ENCODE data around the gene PLEKHA4. TPM values are rescaled to one million over a fixed set of nuclear protein-coding genes. Genes with fewer than 3 reads are reported as not detected.
A peak's percentile ranks its signal among the peaks of the same experiment; 100 is the strongest.
"Not testable (repeated sequence)": the region's sequence is repeated elsewhere in the genome, so short reads cannot be mapped to it uniquely, and the experiment has no call there.

The PLEKHA4 gene
- polyA plus RNA-seq, 3 donors: 0.69 to 1.5 (median 1.1) TPM

DNA sequence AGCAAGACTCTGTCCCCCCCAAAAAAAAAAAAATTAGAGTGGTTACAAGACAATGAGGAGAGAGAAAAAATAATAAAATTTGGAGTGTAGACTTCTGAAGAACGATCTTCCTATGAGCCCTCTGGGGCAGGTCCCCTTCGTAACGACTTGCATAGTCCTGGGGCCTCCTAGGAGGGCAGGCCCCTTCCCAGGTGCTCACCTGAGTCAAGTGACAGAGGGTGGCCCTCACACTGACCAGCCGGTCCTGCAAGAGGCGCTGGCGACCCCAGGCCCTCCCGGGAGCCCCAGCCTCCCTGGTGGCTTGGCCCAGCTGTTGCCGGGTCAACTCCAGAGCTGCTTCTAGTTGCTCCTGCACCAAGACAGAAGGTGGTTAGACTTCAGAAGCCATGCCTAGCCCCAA, 14.9 kb downstream of the PLEKHA4 start:
- Histone ChIP-seq H3K27me3 (ENCODE audit: control insufficient read depth in 2 of 2, insufficient read depth in 2 of 2, low read length in 2 of 2) (no peaks in the 10 kb centered on the region), H3K4me3 (replicated peaks in 1 of 3; ENCODE audit: low read depth in 2 of 3, low read length in 3 of 3) (no peak overlapping the region), H2AFZ (ENCODE audit: insufficient read depth, low read depth, low read length, poor library complexity, severe bottlenecking) (peak overlapping the region; percentile 29), H3K79me2 (ENCODE audit: insufficient read depth, low read length) (no peaks in the 10 kb centered on the region), H3K27ac (ENCODE audit: low read depth in 1 of 2, low read length in 2 of 2) (no peak overlapping the region), H3K9me3 (replicated peaks in 1 of 2; ENCODE audit: control insufficient read depth in 1 of 2, insufficient read depth in 1 of 2, low read length in 2 of 2) (no peaks in the 10 kb centered on the region), H3K9ac (ENCODE audit: insufficient read depth, low read length, poor library complexity, severe bottlenecking) (no peak overlapping the region), H3K4me1 (ENCODE audit: control insufficient read depth in 1 of 2, insufficient read depth in 2 of 2, low read length in 2 of 2) (peaks cover 0 to under 1% of the 10 kb centered on the region in 2 donors), H3K4me2 (replicated peaks; ENCODE audit: extremely low read depth, low read length, poor library complexity, severe bottlenecking) (no peak overlapping the region), H3K36me3 (replicated peaks in 1 of 2; ENCODE audit: control insufficient read depth in 1 of 2, insufficient read depth in 2 of 2, low read length in 2 of 2) (no peaks in the 10 kb centered on the region), H4K20me1 (ENCODE audit: insufficient read depth, low read length) (no peaks in the 10 kb centered on the region)
- 97% methylated on average over 8 of the region's 8 CpGs for WGBS (ENCODE audit: insufficient coverage)
- intact Hi-C loops (cut with micrococcal nuclease): no loop called here
- no peaks in the 10 kb centered on the region for H3K4me1 Mint-ChIP-seq
- TF ChIP-seq, protein P1, sequence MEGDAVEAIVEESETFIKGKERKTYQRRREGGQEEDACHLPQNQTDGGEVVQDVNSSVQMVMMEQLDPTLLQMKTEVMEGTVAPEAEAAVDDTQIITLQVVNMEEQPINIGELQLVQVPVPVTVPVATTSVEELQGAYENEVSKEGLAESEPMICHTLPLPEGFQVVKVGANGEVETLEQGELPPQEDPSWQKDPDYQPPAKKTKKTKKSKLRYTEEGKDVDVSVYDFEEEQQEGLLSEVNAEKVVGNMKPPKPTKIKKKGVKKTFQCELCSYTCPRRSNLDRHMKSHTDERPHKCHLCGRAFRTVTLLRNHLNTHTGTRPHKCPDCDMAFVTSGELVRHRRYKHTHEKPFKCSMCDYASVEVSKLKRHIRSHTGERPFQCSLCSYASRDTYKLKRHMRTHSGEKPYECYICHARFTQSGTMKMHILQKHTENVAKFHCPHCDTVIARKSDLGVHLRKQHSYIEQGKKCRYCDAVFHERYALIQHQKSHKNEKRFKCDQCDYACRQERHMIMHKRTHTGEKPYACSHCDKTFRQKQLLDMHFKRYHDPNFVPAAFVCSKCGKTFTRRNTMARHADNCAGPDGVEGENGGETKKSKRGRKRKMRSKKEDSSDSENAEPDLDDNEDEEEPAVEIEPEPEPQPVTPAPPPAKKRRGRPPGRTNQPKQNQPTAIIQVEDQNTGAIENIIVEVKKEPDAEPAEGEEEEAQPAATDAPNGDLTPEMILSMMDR (IDR thresholded peaks at IDR 0.05): no peak
- DNase-seq: no peak
- H3K9me3 Mint-ChIP-seq: peaks cover 0 to 3% (median 0%) of the 10 kb centered on the region in 7 donors
- no peaks in the 10 kb centered on the region for H3K36me3 Mint-ChIP-seq
- no peak overlapping the region for H3K4me3 Mint-ChIP-seq
- no peaks in the 10 kb centered on the region for H3K27me3 Mint-ChIP-seq (ENCODE audit: low read depth in 3 of 3)
- no peak overlapping the region for H3K27ac Mint-ChIP-seq

DNA sequence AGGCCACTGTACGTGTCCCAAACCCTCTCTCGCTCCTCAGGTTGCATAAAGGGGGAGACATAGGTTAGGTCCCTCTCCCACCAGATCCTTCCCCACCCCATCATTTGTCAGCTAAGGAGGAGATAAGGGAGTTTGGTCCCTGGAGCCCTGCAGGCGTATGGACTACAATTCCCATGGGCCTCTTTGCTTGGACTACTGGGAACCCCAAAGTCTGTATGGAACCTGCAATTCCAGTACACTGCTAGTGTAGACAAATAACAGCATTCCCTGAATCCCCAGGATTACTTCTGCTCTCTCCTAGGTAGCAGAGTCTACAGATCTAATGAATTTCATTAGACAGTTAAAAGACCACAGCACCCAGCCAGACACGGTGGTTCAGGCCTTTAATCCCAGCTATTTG, 16.1 kb downstream of the PLEKHA4 start:
- DNase-seq: no peak
- Histone ChIP-seq H3K9me3 (replicated peaks in 1 of 2; ENCODE audit: control insufficient read depth in 1 of 2, insufficient read depth in 1 of 2, low read length in 2 of 2) (no peaks in the 10 kb centered on the region), H3K79me2 (ENCODE audit: insufficient read depth, low read length) (no peaks in the 10 kb centered on the region), H2AFZ (ENCODE audit: insufficient read depth, low read depth, low read length, poor library complexity, severe bottlenecking) (no peak overlapping the region), H3K4me1 (ENCODE audit: control insufficient read depth in 1 of 2, insufficient read depth in 2 of 2, low read length in 2 of 2) (no peaks in the 10 kb centered on the region), H3K27me3 (ENCODE audit: control insufficient read depth in 2 of 2, insufficient read depth in 2 of 2, low read length in 2 of 2) (no peaks in the 10 kb centered on the region), H3K4me2 (replicated peaks; ENCODE audit: extremely low read depth, low read length, poor library complexity, severe bottlenecking) (no peak overlapping the region), H3K36me3 (replicated peaks in 1 of 2; ENCODE audit: control insufficient read depth in 1 of 2, insufficient read depth in 2 of 2, low read length in 2 of 2) (no peaks in the 10 kb centered on the region), H3K4me3 (replicated peaks in 1 of 3; ENCODE audit: low read depth in 2 of 3, low read length in 3 of 3) (no peak overlapping the region), H4K20me1 (ENCODE audit: insufficient read depth, low read length) (no peaks in the 10 kb centered on the region), H3K27ac (ENCODE audit: low read depth in 1 of 2, low read length in 2 of 2) (no peak overlapping the region), H3K9ac (ENCODE audit: insufficient read depth, low read length, poor library complexity, severe bottlenecking) (no peak overlapping the region)
- Mint-ChIP-seq H3K27me3 (ENCODE audit: low read depth in 3 of 3) (peaks cover 0 to 2% (median 2%) of the 10 kb centered on the region in 3 donors), H3K4me1 (no peaks in the 10 kb centered on the region), H3K4me3 (no peak overlapping the region), H3K9me3 (no peaks in the 10 kb centered on the region), H3K27ac (no peak overlapping the region), H3K36me3 (no peaks in the 10 kb centered on the region)
- 93% methylated on average over 2 of the region's 4 CpGs for WGBS (ENCODE audit: insufficient coverage)
- intact Hi-C loops (cut with micrococcal nuclease): no loop called here
- TF ChIP-seq, protein P1 (IDR thresholded peaks at IDR 0.05): no peak

DNA sequence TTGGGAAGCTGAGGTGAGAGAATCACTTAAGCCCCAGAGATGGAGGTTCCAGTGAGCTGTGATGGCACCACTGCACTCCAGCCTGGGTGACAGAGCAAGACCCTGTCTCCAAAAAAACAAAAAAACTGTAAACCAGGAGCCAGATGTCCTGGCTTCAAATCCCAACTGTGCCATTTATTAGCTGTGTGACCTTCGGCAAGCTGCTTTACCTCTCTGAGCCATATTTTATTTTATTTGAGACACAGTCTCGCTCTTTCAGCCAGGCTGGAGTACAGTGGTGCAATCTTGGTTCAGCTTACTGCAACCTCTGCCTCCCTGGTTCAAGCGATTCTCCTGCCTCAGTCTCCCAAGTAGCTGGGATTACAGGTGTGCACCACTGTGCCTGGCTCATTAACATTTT, 21.8 kb downstream of the PLEKHA4 start:
- H2AFZ ChIP-seq (ENCODE audit: insufficient read depth, low read depth, low read length, poor library complexity, severe bottlenecking); H3K4me3 ChIP-seq (replicated peaks in 1 of 3; ENCODE audit: low read depth in 2 of 3, low read length in 3 of 3); H3K36me3 ChIP-seq (replicated peaks in 1 of 2; ENCODE audit: control insufficient read depth in 1 of 2, insufficient read depth in 2 of 2, low read length in 2 of 2); DNase-seq; H3K4me1 Mint-ChIP-seq; H3K27me3 Mint-ChIP-seq (ENCODE audit: low read depth in 3 of 3); H3K9me3 Mint-ChIP-seq; H4K20me1 ChIP-seq (ENCODE audit: insufficient read depth, low read length); H3K36me3 Mint-ChIP-seq; H3K27ac ChIP-seq (ENCODE audit: low read depth in 1 of 2, low read length in 2 of 2); H3K27ac Mint-ChIP-seq; H3K4me2 ChIP-seq (replicated peaks; ENCODE audit: extremely low read depth, low read length, poor library complexity, severe bottlenecking); intact Hi-C loops (cut with micrococcal nuclease); H3K79me2 ChIP-seq (ENCODE audit: insufficient read depth, low read length); H3K4me1 ChIP-seq (ENCODE audit: control insufficient read depth in 1 of 2, insufficient read depth in 2 of 2, low read length in 2 of 2); H3K9ac ChIP-seq (ENCODE audit: insufficient read depth, low read length, poor library complexity, severe bottlenecking); H3K9me3 ChIP-seq (replicated peaks in 1 of 2; ENCODE audit: control insufficient read depth in 1 of 2, insufficient read depth in 1 of 2, low read length in 2 of 2); H3K27me3 ChIP-seq (ENCODE audit: control insufficient read depth in 2 of 2, insufficient read depth in 2 of 2, low read length in 2 of 2); H3K4me3 Mint-ChIP-seq: not testable (repeated sequence)
- WGBS (ENCODE audit: insufficient coverage): 83% methylated on average over 2 of the region's 3 CpGs
